H54 (cell line): ENCODE data around the gene YPEL3.

Experiments
- DNase-seq: peaks from one replicate; pipeline ENCODE4 v3.0.0; 2011; ENCODE audit warnings: low spot score, mixed read lengths; ENCODE audit not compliant: insufficient read length
- FAIRE-seq: peaks from 3 replicates; lab custom pipeline; 2011; peaks lifted over from hg19 to GRCh38; lab: Jason Lieb, UNC
- POLR2A ChIP-seq: IDR thresholded peaks from 2 replicates; pipeline ENCODE4 v1.6.1; 2011; ENCODE audit warnings: low read depth, mild to moderate bottlenecking, low read length

The YPEL3 gene

GRCh38 chr16:30112197-30113030, 16.4 kb upstream of the YPEL3 start:
- FAIRE-seq, result no peak
- TF ChIP-seq POLR2A, result no peak
- DNase-seq, result no peak

- no peak for FAIRE-seq
- no peak for DNase-seq
- no peak for TF ChIP-seq POLR2A
Measured at GRCh38 chr16:30110661-30111060, 14.6 kb upstream of the YPEL3 start.

DNA sequence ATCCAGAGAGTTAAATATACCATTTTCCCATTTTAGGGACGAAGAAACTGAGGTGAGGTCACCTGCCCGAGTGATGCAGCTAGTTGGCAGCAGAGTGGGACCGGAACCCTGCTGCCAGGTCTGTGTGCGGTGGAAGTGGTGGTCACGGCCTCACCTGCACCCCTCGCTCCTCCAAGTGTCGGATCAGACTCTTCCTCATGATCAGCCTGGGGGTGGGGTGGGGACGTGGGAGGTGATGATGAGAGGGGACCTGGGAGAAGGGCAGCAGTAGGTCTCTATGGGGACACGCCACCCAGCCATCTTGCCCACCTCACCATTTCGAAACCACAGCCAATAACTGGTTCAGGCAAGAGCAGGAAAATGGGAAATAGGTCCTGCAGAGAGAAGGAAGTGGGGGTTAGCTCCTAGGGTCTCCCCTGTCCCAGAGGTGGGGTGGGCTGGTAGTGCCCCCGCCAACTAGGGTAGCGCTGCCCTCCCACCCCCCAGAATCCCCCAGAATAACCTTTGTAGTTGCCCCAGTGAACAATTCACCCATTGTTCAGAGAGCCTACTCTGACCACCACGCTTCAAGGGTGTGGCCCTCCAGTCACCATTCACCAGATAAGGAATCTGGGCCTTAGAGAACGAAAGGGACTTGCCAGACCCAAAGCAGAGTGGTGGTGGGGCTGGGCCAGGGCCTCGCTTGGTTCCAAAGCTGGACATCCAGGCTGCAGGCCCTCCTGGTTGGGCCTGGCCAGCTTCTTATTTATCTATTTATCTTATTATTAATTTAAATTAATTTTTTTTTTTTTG, 12.2 kb upstream of the YPEL3 start:
- DNase-seq (no peak), FAIRE-seq (no peak)
- no peak for TF ChIP-seq POLR2A

- no peak for TF ChIP-seq POLR2A
- FAIRE-seq (no peak), DNase-seq (no peak)
Measured at GRCh38 chr16:30104492-30104891, 8.5 kb upstream of the YPEL3 start.

DNA sequence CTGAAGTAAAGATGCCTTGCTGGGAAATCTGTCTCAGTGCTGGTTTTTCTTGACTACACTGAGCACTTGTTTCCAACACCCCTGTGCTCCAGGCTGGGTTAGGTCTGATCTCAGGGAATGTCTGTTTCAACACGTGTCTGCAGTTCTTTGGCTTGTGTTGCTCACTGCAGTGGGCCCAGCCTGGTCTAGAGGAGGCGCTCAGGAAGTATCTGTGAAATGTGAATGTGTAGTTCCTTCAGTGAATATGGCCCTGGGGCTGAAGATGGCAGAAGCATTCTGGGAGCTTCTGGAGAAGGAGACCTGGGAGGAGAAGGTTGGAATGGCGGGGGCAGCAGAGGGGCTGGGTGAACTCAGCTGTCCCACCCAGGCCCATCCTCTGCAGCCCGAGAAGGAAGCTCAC, 8.1 kb upstream of the YPEL3 start:
- FAIRE-seq (no peak), DNase-seq (no peak)
- no peak for TF ChIP-seq POLR2A

GRCh38 chr16:30096862-30097563, 1.0 kb upstream of the YPEL3 start:
- FAIRE-seq (no peak), DNase-seq (no peak)
- no peak for TF ChIP-seq POLR2A

- TF ChIP-seq POLR2A, result no peak
- FAIRE-seq (no peak), DNase-seq (no peak)
Measured at GRCh38 chr16:30095166-30096078, 591 bp downstream of the YPEL3 start.

- no peak for TF ChIP-seq POLR2A
- FAIRE-seq (no peak), DNase-seq (no peak)
Measured at GRCh38 chr16:30094541-30095165, 1.4 kb downstream of the YPEL3 start.

DNA sequence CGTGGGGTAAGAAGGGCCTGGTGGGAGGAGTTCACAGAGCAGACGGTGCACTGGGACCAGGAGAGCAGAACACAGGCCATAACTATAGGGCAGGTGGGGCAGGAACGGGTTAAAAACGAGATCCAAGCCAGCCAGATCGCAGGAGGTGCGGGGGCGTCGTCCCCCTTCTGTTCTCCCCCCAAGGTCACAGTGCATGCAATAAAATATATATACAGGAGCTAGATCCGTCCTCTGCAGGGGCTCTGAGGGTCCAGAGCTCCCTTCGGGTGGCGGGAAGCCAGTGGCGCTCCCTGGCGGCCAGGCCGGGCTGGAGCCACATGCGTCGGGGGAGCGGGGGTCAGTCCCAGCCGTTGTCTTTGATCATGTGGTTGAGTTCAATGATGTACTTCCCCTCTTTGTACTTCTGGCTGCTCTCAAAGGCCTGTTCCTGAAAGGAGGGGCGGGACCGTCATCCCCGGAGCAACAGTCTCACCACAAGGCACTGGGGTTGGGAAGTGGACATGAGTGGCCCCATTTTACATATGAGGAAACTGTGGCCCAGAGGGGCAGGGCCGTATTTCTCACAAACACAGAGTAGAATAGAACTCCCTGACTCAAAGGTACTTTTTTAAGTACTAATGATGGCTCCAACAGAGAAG, 3.5 kb downstream of the YPEL3 start:
- no peak for FAIRE-seq
- TF ChIP-seq POLR2A, result no peak

DNA sequence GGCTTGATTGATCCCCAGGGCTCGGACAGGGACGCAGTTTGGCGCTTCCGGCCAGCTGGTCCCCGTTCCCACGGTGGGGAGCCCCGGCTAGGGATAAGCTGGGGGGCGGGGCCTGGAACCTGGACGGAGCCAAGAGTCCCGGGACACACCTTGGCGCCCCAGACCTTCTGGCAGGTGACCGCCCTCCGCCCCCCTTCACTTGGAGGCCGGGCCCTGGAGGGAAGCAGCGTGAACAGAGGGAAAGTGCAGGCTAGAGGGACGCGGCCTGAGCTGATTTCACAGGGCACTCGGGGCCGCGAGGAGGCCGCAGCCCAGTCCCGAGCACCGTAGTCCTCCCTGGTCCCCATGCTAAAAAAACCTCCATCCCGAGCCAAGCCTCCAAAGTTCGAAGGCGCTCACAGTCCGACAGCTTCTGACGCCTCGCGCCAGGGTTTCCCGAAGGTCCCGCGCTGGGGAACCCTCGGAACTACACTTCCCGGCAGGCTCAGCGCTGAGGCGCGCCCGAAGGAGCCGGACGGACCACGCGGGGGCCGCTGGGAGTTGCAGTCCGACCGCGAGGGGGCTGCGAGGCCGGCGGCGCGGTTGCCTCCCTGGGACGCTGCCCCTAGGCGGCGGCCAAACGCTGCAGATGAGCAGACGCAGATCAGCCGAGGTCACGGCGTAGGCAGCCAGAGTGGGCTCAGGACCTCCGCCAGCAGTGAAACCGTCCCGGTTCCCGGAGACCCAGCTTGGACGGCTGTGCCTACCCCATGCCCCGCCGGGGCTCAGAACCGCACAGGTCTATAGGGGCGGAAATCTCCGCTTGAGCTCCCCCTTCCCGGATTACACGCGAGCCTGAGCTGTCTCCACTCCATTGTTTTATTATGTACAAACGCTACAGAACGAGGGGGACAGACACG, 4.3 kb downstream of the YPEL3 start, which contains the start of gene TBX6:
TSS of gene TBX6 (minus strand) at position 451 of the 899 bp plus-strand sequence. CDS start 731 bp downstream, outside the sequence.
- FAIRE-seq (no peak), DNase-seq (no peak)
- no peak for TF ChIP-seq POLR2A

More for the DNA sequence above, 3.5 kb downstream of the YPEL3 start:
- no peak for DNase-seq
